GM19438 (cell line): ENCODE measurements around the gene PAX6.

Experiments used
- ATAC-seq: cut with Tn5 transposase; IDR thresholded peaks from one replicate; pipeline ENCODE4 v1.9.1; 2021; ENCODE audit warnings: low read depth; ENCODE audit not compliant: unreplicated experiment

The PAX6 gene

GRCh38 chr11:31799435-31800397 lies 11.4 kb downstream of the PAX6 start:
- ATAC-seq = no peak

- ATAC-seq = no peak
These were observed 12.3 kb downstream of the PAX6 start for GRCh38 chr11:31798554-31799434.

- no peak for ATAC-seq
These were observed 13.0 kb downstream of the PAX6 start for GRCh38 chr11:31798057-31798553.

GRCh38 chr11:31797190-31798056 lies 13.7 kb downstream of the PAX6 start:
- no peak for ATAC-seq

GRCh38 chr11:31796499-31797189 lies 14.5 kb downstream of the PAX6 start:
- ATAC-seq = no peak

- ATAC-seq = no peak
These were observed 15.2 kb downstream of the PAX6 start for GRCh38 chr11:31795706-31796498.

GRCh38 chr11:31794548-31794947 lies 16.6 kb downstream of the PAX6 start:
- ATAC-seq = no peak

- no peak for ATAC-seq
These were observed 17.9 kb downstream of the PAX6 start for GRCh38 chr11:31793264-31793663.

- no peak for ATAC-seq
These were observed 18.7 kb downstream of the PAX6 start for GRCh38 chr11:31792456-31792855.

GRCh38 chr11:31792036-31792435 lies 19.1 kb downstream of the PAX6 start:
- ATAC-seq = no peak

- no peak for ATAC-seq
These were observed 20.5 kb downstream of the PAX6 start for GRCh38 chr11:31790649-31791048.

GRCh38 chr11:31788085-31788484 lies 23.0 kb downstream of the PAX6 start:
- no peak for ATAC-seq

GRCh38 chr11:31786996-31787685 lies 24.0 kb downstream of the PAX6 start:
- no peak for ATAC-seq

GRCh38 chr11:31784611-31785010 lies 26.5 kb downstream of the PAX6 start:
- ATAC-seq = no peak

- no peak for ATAC-seq
These were observed 27.9 kb downstream of the PAX6 start for GRCh38 chr11:31783252-31783651.

- ATAC-seq = no peak
These were observed 28.9 kb downstream of the PAX6 start for GRCh38 chr11:31782257-31782656.

- ATAC-seq = no peak
These were observed 30.6 kb downstream of the PAX6 start for GRCh38 chr11:31780480-31780971.

- no peak for ATAC-seq
These were observed 31.0 kb downstream of the PAX6 start for GRCh38 chr11:31780078-31780477.
